ENCODE data around the gene FGD2. TPM values are rescaled to one million over a fixed set of nuclear protein-coding genes. Genes with fewer than 3 reads are reported as not detected.

Gene FGD2
- total and polyA plus RNA-seq, 10 of the 15 experiments (the other 5 are each of a cell fraction or from before 2014, with no cell fraction given): 5.2 to 88.1 (median 33.2) TPM

DNA sequence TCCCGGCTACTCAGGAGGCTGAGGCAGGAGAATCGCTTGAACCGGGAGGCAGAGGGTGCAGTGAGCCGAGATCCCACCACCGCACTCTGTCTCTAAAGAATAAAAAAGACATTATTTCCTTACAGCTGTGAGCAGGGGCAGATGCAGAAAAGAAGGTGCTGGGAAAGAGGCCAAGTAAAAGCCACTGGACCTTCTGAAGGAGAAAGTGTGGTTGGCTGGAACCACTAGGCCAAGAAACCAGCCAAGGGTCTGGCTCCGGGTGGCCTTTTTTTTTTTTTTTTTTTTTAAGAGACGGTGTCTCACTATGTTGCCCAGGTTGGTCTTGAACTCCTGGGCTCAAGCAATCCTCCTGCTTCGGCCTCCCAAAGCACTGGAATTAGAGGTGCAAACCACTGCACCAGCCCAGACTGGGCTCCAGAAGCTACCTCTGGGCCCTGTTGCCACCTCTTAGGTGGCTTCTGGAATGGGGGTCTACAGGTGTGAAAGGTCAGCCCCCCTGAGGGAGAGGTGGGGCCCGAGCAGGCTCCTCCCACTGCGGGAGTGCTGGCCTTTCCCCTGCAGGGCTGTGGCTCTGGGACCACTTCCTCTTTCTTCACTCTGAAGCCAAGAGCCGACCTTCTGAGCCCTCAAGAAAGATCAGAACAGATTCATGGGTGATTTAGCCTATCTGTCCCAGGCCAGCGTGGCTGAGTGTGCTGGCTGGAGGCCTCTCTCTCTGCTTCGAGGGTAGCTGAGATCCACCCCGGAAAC is at the start of gene FGD2 (continued):
- TF ChIP-seq CUX1 (IDR thresholded peaks at IDR 0.05; ENCODE audit: insufficient replicate concordance, low read depth, low read length) (peak; percentile 46), ESRRA (IDR thresholded peaks at IDR 0.05; ENCODE audit: low read length) (no peak), ZNF217 (IDR thresholded peaks at IDR 0.05) (peak; percentile 26; the same call in 1 of the 2 replicates), MXI1 (IDR thresholded peaks at IDR 0.05; ENCODE audit: low read depth, low read length) (peak; percentile 67), IKZF2 (IDR thresholded peaks at IDR 0.05) (peak in 1 of 2 experiments; percentile 23; a peak in 1 of 4 replicates), TAF1 (IDR thresholded peaks at IDR 0.05; ENCODE audit: borderline replicate concordance, low read depth, low read length) (peak; percentile 69; the same call in 1 of the 2 replicates), POLR2A (IDR thresholded peaks at IDR 0.05; ENCODE audit: low read depth, low read length) (peak; percentile 75), ATF2 (IDR thresholded peaks at IDR 0.05; ENCODE audit: low read length) (no peak), PRDM15 (CRISPR knock-in tag; IDR thresholded peaks at IDR 0.05) (no peak), ZNF592 (IDR thresholded peaks at IDR 0.05) (no peak), KAT2A (conservative IDR thresholded peaks at IDR 0.05; ENCODE audit: control insufficient read depth, low read depth, low read length) (no peak), SPI1 (IDR thresholded peaks at IDR 0.05; ENCODE audit: borderline replicate concordance, insufficient read depth, low read depth, low read length) (peak; percentile 100)
- TF ChIP-seq, protein P1, sequence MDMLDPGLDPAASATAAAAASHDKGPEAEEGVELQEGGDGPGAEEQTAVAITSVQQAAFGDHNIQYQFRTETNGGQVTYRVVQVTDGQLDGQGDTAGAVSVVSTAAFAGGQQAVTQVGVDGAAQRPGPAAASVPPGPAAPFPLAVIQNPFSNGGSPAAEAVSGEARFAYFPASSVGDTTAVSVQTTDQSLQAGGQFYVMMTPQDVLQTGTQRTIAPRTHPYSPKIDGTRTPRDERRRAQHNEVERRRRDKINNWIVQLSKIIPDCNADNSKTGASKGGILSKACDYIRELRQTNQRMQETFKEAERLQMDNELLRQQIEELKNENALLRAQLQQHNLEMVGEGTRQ (IDR thresholded peaks at IDR 0.05; ENCODE audit: borderline replicate concordance, low read depth, low read length): no peak
